Epithelial cell of proximal tubule (primary cell): ENCODE measurements around the gene STAP2. TPM values are rescaled to one million over a fixed set of nuclear protein-coding genes. Genes with fewer than 3 reads are reported as not detected.
"Not testable (repeated sequence)": the region's sequence is repeated elsewhere in the genome, so short reads cannot be mapped to it uniquely, and the experiment has no call there.

ENCODE experiments used
- DNase-seq: peaks from one replicate; pipeline ENCODE4 v3.0.0-alpha.2; 2011; ENCODE audit warnings: low read depth
- H3K4me3 ChIP-seq: 2 replicates; pipeline ENCODE4 v1.5.1; 2011; ENCODE audit warnings: low read depth, mild to moderate bottlenecking, low read length
- CTCF ChIP-seq: conservative IDR thresholded peaks from 2 replicates; pipeline ENCODE4 v1.5.1; 2012; ENCODE audit warnings: low read depth, mild to moderate bottlenecking, low read length
- total RNA-seq: library from RNA; depleted of rRNA; stranded (reverse); fragments of >200 nt; gene quantifications from 2 replicates; pipeline ENCODE4 v1.2.3, GENCODE V29; 2015

The STAP2 gene
- total RNA-seq, 1 donor from 2014 or later = 49.2 TPM

- no peak for DNase-seq
- TF ChIP-seq CTCF = no peak
- no peak overlapping the region for H3K4me3 ChIP-seq
Observed at GRCh38 chr19:4354282-4354681, 15.7 kb upstream of the STAP2 start.

- H3K4me3 ChIP-seq = no peak overlapping the region
- no peak for DNase-seq
- TF ChIP-seq CTCF = peak; percentile 77
Observed at GRCh38 chr19:4352701-4353121, 14.1 kb upstream of the STAP2 start.

GRCh38 chr19:4350726-4351125 is 12.1 kb upstream of the STAP2 start:
- no peak for TF ChIP-seq CTCF
- no peak for DNase-seq
- H3K4me3 ChIP-seq = no peak overlapping the region

GRCh38 chr19:4350111-4350510 is 11.5 kb upstream of the STAP2 start:
- no peak for TF ChIP-seq CTCF
- no peak overlapping the region for H3K4me3 ChIP-seq

GRCh38 chr19:4349225-4349624 is 10.6 kb upstream of the STAP2 start:
- not testable (repeated sequence) for DNase-seq, H3K4me3 ChIP-seq

More at GRCh38 chr19:4350111-4350510, 11.5 kb upstream of the STAP2 start:
- DNase-seq = no peak

- TF ChIP-seq CTCF = no peak
- H3K4me3 ChIP-seq = no peak overlapping the region
- DNase-seq = no peak
Observed at GRCh38 chr19:4347521-4347920, 8.9 kb upstream of the STAP2 start.

- no peak overlapping the region for H3K4me3 ChIP-seq
- no peak for TF ChIP-seq CTCF
- no peak for DNase-seq
Observed at GRCh38 chr19:4346020-4346383, 7.4 kb upstream of the STAP2 start.
